WTC11 (cell line): ENCODE results near the gene GPR158. TPM values are rescaled to one million over a fixed set of nuclear protein-coding genes. Genes with fewer than 3 reads are reported as not detected.

Experiments
- ATAC-seq: fragments of 200-7000 bp; cut with Tn5 transposase; 2 replicates; pipeline ENCODE4 v1.10.0; 2021; ENCODE audit warnings: mild to moderate bottlenecking, moderate library complexity
- CTCF ChIA-PET: fragments of 300-600 bp; sonication (Branson Sonifier 250); formaldehyde crosslinking; loops from one replicate; lab custom pipeline; 2021; ENCODE audit warnings: antibody characterized with exemption; lab: Charles Lee
- POLR2A ChIA-PET: fragments of 350-600 bp; sonication (Branson Sonifier 250); formaldehyde crosslinking; loops from one replicate; lab custom pipeline; 2021; ENCODE audit warnings: antibody characterized with exemption; lab: Charles Lee
- DNase-seq: peaks from one replicate; pipeline ENCODE4 v3.0.0; 2021; ENCODE audit warnings: low spot score
- H3K27ac Mint-ChIP-seq: 2 replicates; pipeline ENCODE4 v1.8.0; 2021; ENCODE audit warnings: mixed read lengths
- H3K27me3 Mint-ChIP-seq: 2 replicates; pipeline ENCODE4 v1.8.0; 2021; ENCODE audit warnings: low read depth, mild to moderate bottlenecking, moderate library complexity, mixed read lengths
- H3K36me3 Mint-ChIP-seq: 2 replicates; pipeline ENCODE4 v1.8.0; 2021; ENCODE audit warnings: mixed read lengths
- H3K4me1 Mint-ChIP-seq: 2 replicates; pipeline ENCODE4 v1.8.0; 2022; ENCODE audit warnings: mixed read lengths
- H3K4me3 Mint-ChIP-seq: 2 replicates; pipeline ENCODE4 v1.8.0; 2021; ENCODE audit warnings: mild to moderate bottlenecking, moderate library complexity, mixed read lengths
- H3K9me3 Mint-ChIP-seq: 2 replicates; pipeline ENCODE4 v1.8.0; 2021; ENCODE audit warnings: mixed read lengths
- E2F4 ChIP-seq: sonication (generic); formaldehyde crosslinking; IDR thresholded peaks from 2 replicates; pipeline ENCODE4 v1.8.1; 2022; ENCODE audit warnings: low read depth, mild to moderate bottlenecking, moderate library complexity, missing genetic modification reagents, borderline replicate concordance
- ESRRA ChIP-seq: sonication (generic); formaldehyde crosslinking; IDR thresholded peaks from 2 replicates; pipeline ENCODE4 v1.8.1; 2022; ENCODE audit warnings: mild to moderate bottlenecking, missing genetic modification reagents, borderline replicate concordance
- KAT7 ChIP-seq: sonication (generic); formaldehyde crosslinking; IDR thresholded peaks from 2 replicates; pipeline ENCODE4 v1.8.1; 2023; ENCODE audit warnings: missing genetic modification reagents, mild to moderate bottlenecking, borderline replicate concordance
- NFYB ChIP-seq: sonication (generic); formaldehyde crosslinking; conservative IDR thresholded peaks from 2 replicates; pipeline ENCODE4 v1.8.0; 2022; ENCODE audit warnings: low read depth, missing genetic modification reagents
- PRDM15 ChIP-seq: sonication (generic); formaldehyde crosslinking; IDR thresholded peaks from 2 replicates; pipeline ENCODE4 v1.8.0; 2022; ENCODE audit warnings: missing genetic modification reagents
- ZNF317 ChIP-seq: sonication (generic); formaldehyde crosslinking; IDR thresholded peaks from 2 replicates; pipeline ENCODE4 v1.8.1; 2023; ENCODE audit warnings: low read depth, mild to moderate bottlenecking, moderate library complexity, missing genetic modification reagents, borderline replicate concordance
- ZNF423 ChIP-seq: fragments of 250-450 bp; sonication (Bioruptor Pico); IDR thresholded peaks from 2 replicates; pipeline ENCODE4 v2.1.2; 2022; ENCODE audit warnings: mild to moderate bottlenecking, moderate library complexity
- ZNF425 ChIP-seq: fragments of 250-450 bp; sonication (Bioruptor Pico); conservative IDR thresholded peaks from 2 replicates; pipeline ENCODE4 v1.9.0; 2021; ENCODE audit warnings: mild to moderate bottlenecking
- ZNF532 ChIP-seq: fragments of 250-450 bp; sonication (Bioruptor Pico); IDR thresholded peaks from 2 replicates; pipeline ENCODE4 v1.9.0; 2021; ENCODE audit warnings: mild to moderate bottlenecking, borderline replicate concordance
- ZNF671 ChIP-seq: fragments of 250-450 bp; sonication (Bioruptor Pico); IDR thresholded peaks from 2 replicates; pipeline ENCODE4 v1.8.0; 2021; ENCODE audit warnings: mild to moderate bottlenecking
- total RNA-seq: library from RNA; stranded (reverse); gene quantifications from 3 replicates; pipeline ENCODE4 v1.2.3, GENCODE V29; 2021
- TF ChIP-seq, protein P1 (sequence below): sonication (generic); formaldehyde crosslinking; IDR thresholded peaks from 2 replicates; pipeline ENCODE4 v1.8.1; 2022; ENCODE audit warnings: low read depth, missing genetic modification reagents, borderline replicate concordance
- TF ChIP-seq, protein P2 (sequence below): sonication (generic); formaldehyde crosslinking; IDR thresholded peaks from 2 replicates; pipeline ENCODE4 v1.8.0; 2023; ENCODE audit warnings: missing genetic modification reagents

Gene GPR158
- total RNA-seq, 1 experiment from 2014 or later: 0.63 TPM

GRCh38 chr10:25130906-25131305 is 43.9 kb upstream of the GPR158 start:
- ATAC-seq (no peak), DNase-seq (no peak)
- ChIA-PET CTCF (interaction anchor here (1.9 kb wide), 1 partner anchor 17 kb away, joined by 4 read pairs; no protein-coding TSS in a partner anchor), POLR2A (no interaction called here)
- Mint-ChIP-seq H3K4me1 (no peaks in the 10 kb centered on the region), H3K27ac (no peak overlapping the region), H3K9me3 (peaks cover 29% of the 10 kb centered on the region), H3K27me3 (no peaks in the 10 kb centered on the region; the same call in 1 of the 2 replicates), H3K36me3 (peaks cover 15% of the 10 kb centered on the region), H3K4me3 (no peak overlapping the region)
- TF ChIP-seq ZNF532 (CRISPR knock-in tag) (no peak), ZNF317 (CRISPR knock-in tag) (no peak), ZNF425 (CRISPR knock-in tag) (no peak), PRDM15 (CRISPR knock-in tag) (no peak), NFYB (CRISPR knock-in tag) (no peak), ZNF423 (CRISPR knock-in tag) (no peak), KAT7 (no peak), E2F4 (CRISPR knock-in tag) (no peak), ZNF671 (no peak), ESRRA (CRISPR knock-in tag) (no peak)
- TF ChIP-seq, protein P1, sequence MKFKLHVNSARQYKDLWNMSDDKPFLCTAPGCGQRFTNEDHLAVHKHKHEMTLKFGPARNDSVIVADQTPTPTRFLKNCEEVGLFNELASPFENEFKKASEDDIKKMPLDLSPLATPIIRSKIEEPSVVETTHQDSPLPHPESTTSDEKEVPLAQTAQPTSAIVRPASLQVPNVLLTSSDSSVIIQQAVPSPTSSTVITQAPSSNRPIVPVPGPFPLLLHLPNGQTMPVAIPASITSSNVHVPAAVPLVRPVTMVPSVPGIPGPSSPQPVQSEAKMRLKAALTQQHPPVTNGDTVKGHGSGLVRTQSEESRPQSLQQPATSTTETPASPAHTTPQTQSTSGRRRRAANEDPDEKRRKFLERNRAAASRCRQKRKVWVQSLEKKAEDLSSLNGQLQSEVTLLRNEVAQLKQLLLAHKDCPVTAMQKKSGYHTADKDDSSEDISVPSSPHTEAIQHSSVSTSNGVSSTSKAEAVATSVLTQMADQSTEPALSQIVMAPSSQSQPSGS (CRISPR knock-in tag): no peak
- TF ChIP-seq, protein P2, sequence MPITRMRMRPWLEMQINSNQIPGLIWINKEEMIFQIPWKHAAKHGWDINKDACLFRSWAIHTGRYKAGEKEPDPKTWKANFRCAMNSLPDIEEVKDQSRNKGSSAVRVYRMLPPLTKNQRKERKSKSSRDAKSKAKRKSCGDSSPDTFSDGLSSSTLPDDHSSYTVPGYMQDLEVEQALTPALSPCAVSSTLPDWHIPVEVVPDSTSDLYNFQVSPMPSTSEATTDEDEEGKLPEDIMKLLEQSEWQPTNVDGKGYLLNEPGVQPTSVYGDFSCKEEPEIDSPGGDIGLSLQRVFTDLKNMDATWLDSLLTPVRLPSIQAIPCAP (CRISPR knock-in tag): no peak
